Testis (tissue), 5 donors: ENCODE measurements around the gene IFT27. TPM values are rescaled to one million over a fixed set of nuclear protein-coding genes. Genes with fewer than 3 reads are reported as not detected.

Experiments
- DNase-seq: peaks from one replicate; pipeline ENCODE4 v3.0.0-alpha.2; 2019
- H3K27ac ChIP-seq, 2 donors: fragments of 200-600 bp; sonication (generic); one replicate each; pipeline ENCODE4 v1.5.1; 2019
- H3K27me3 ChIP-seq: fragments of 200-600 bp; sonication (generic); one replicate; pipeline ENCODE4 v1.5.1; 2019
- H3K36me3 ChIP-seq: fragments of 200-600 bp; sonication (generic); one replicate; pipeline ENCODE4 v1.5.1; 2017; ENCODE audit warnings: low read depth; ENCODE audit errors: missing control alignments
- H3K4me1 ChIP-seq: fragments of 200-600 bp; sonication (generic); one replicate; pipeline ENCODE4 v1.5.1; 2019
- H3K4me3 ChIP-seq, 2 donors: fragments of 200-600 bp; sonication (generic); one replicate each; pipeline ENCODE4 v1.5.1; 2017 to 2019
- H3K9me3 ChIP-seq: fragments of 200-600 bp; sonication (generic); one replicate; pipeline ENCODE4 v1.5.1; 2017
- CTCF ChIP-seq, 3 experiments: fragments of 450-650 bp in 2 of 3; fragments of 200-600 bp in 1 of 3; sonication (generic) in 1 of 3; IDR thresholded peaks; one replicate each; pipeline ENCODE4 v1.5.1; 2016 to 2019; ENCODE audit warnings: antibody characterized with exemption in 3 of 3, mild to moderate bottlenecking in 2 of 3, moderate library complexity in 1 of 3
- POLR2A ChIP-seq: fragments of 450-650 bp; IDR thresholded peaks from one replicate; pipeline ENCODE4 v1.6.1; 2017; ENCODE audit warnings: antibody characterized with exemption, mild to moderate bottlenecking, moderate library complexity
- WGBS, 2 donors: methylation state at CpG; one replicate each; pipeline ENCODE4 v1.1.5; 2018; 5-methylcytosine and 5-hydroxymethylcytosine counted together
- intact Hi-C: fragments of 100-400 bp; cut with DNase I; formaldehyde crosslinking; loops from one replicate; pipeline ENCODE4 v1.15.1; 2023; ENCODE audit warnings: low total_unique reads
- long read RNA-seq, 2 donors: transcript quantifications; one replicate each; lab custom pipeline, GENCODE V29; 2026
- polyA plus RNA-seq: library from polyadenylated mRNA; stranded (reverse); fragments of 350-450 nt; fragmentation: Illumina TruSeq; extraction: RNeasy Lipid Tissue Mini Kit (QIAGEN cat#74804); gene quantifications from one replicate; pipeline ENCODE4 v1.2.3, GENCODE V29; 2014; ENCODE audit warnings: low read depth, low replicate concordance; ENCODE audit not compliant: insufficient read depth
- total RNA-seq, 2 donors: library from RNA; depleted of rRNA; stranded (reverse); fragments of >200 nt; gene quantifications; one replicate each; pipeline ENCODE4 v1.2.3, GENCODE V29; 2016

IFT27 gene, protein sequence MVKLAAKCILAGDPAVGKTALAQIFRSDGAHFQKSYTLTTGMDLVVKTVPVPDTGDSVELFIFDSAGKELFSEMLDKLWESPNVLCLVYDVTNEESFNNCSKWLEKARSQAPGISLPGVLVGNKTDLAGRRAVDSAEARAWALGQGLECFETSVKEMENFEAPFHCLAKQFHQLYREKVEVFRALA
- 10 to 100 TPM; 28.2 to 32.4 TPM for total RNA-seq
- 56.3 TPM for polyA plus RNA-seq
- long read RNA-seq, donor 1, transcript IFT27-205 (7 exons, 1,095 nt), result major isoform, 17 of 17 reads
- long read RNA-seq, donor 1, partial matches to known transcripts, result 0 of 17 reads
- long read RNA-seq, donor 1, other reads (novel, unspliced or antisense), result 0 of 17 reads
- long read RNA-seq, donor 2, transcript IFT27-205 (7 exons, 1,095 nt), result major isoform, 13 of 13 reads
- long read RNA-seq, donor 2, partial matches to known transcripts, result 0 of 13 reads
- long read RNA-seq, donor 2, other reads (novel, unspliced or antisense), result 0 of 13 reads

- no peaks in the 10 kb centered on the region for H3K4me1 ChIP-seq
- no peaks in the 10 kb centered on the region for H3K9me3 ChIP-seq
- H3K36me3 ChIP-seq, result no peaks in the 10 kb centered on the region
- peak; percentile 100 for DNase-seq
- no peaks in the 10 kb centered on the region for H3K27me3 ChIP-seq
- intact Hi-C loops, result no loop called here
- H3K4me3 ChIP-seq, result peak within 1 kb of the TSS; percentile 77 to 86
- H3K27ac ChIP-seq, result peak within 1 kb of the TSS; percentile 46 to 82
- 1 to 2% methylated on average over 27 to 43 of the region's 43 CpGs for WGBS, 2 donors
- TF ChIP-seq POLR2A, result peak; percentile 31
- TF ChIP-seq CTCF (IDR thresholded peaks at IDR 0.05), result peak in 1 of 3 experiments; percentile 5
Measured at GRCh38 chr22:36775964-36776669, at the start of gene IFT27. Gene IFT27, minus strand, starts transcription at chr22:36776119. Its CDS starts 412 bp downstream, at chr22:36775707.

- Histone ChIP-seq H3K36me3 (no peaks in the 10 kb centered on the region), H3K4me3 (no peak overlapping the region), H3K27me3 (no peaks in the 10 kb centered on the region), H3K27ac (no peak overlapping the region), H3K4me1 (no peaks in the 10 kb centered on the region), H3K9me3 (no peaks in the 10 kb centered on the region)
- WGBS, 2 donors, result 100% methylated on average over 2 of the region's 2 CpGs
- TF ChIP-seq CTCF (IDR thresholded peaks at IDR 0.05) (no peak), POLR2A (no peak)
- intact Hi-C loops, result no loop called here
- no peak for DNase-seq
Measured at GRCh38 chr22:36824655-36825054, 48.7 kb upstream of the IFT27 start.

GRCh38 chr22:36823186-36823839 is 47.4 kb upstream of the IFT27 start:
- H3K9me3 ChIP-seq, result no peaks in the 10 kb centered on the region
- peak; percentile 19 for DNase-seq
- WGBS, 2 donors, result 45 to 56% methylated on average over 14 to 17 of the region's 17 CpGs
- H3K4me3 ChIP-seq, result no peak overlapping the region
- intact Hi-C loops, result no loop called here
- H3K27ac ChIP-seq, result no peak overlapping the region
- TF ChIP-seq CTCF (IDR thresholded peaks at IDR 0.05), result no peak
- TF ChIP-seq POLR2A, result no peak
- no peaks in the 10 kb centered on the region for H3K36me3 ChIP-seq
- H3K27me3 ChIP-seq, result no peaks in the 10 kb centered on the region
- H3K4me1 ChIP-seq, result no peaks in the 10 kb centered on the region

DNA sequence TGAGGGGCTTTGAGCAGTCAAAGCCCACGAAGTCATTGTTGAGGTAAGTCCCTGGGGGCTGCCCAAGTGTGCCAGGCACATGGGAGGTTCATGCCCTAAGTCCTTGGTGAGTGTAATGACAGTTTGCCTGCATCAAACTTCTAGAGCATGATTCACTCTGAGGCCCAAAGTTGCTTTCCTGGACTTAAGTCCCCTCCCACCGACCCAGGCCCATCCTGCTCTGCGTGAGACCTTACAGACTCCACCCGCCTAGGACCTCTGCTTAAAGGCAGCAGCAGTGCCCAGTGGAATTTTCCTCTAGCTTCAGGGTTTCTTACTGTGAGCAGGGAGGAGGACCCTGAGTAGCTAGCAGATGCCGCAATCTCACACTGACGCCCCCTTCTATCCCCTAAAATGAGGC is 46.7 kb upstream of the IFT27 start:
- H3K9me3 ChIP-seq, result no peaks in the 10 kb centered on the region
- intact Hi-C loops, result no loop called here
- no peaks in the 10 kb centered on the region for H3K4me1 ChIP-seq
- no peaks in the 10 kb centered on the region for H3K36me3 ChIP-seq
- no peak overlapping the region for H3K27ac ChIP-seq
- H3K4me3 ChIP-seq, result no peak overlapping the region
- no peak for DNase-seq
- WGBS, 2 donors, result 71 to 80% methylated on average over 5 to 6 of the region's 6 CpGs
- H3K27me3 ChIP-seq, result no peaks in the 10 kb centered on the region
- no peak for TF ChIP-seq CTCF (IDR thresholded peaks at IDR 0.05)
- TF ChIP-seq POLR2A, result no peak
